GM19438 (cell line): ENCODE results near the gene TBC1D19.
A peak's percentile ranks its signal among the peaks of the same experiment; 100 is the strongest.

Experiments used
- ATAC-seq: cut with Tn5 transposase; IDR thresholded peaks from one replicate; pipeline ENCODE4 v1.9.1; 2021; ENCODE audit warnings: low read depth; ENCODE audit not compliant: unreplicated experiment

TBC1D19 gene

DNA sequence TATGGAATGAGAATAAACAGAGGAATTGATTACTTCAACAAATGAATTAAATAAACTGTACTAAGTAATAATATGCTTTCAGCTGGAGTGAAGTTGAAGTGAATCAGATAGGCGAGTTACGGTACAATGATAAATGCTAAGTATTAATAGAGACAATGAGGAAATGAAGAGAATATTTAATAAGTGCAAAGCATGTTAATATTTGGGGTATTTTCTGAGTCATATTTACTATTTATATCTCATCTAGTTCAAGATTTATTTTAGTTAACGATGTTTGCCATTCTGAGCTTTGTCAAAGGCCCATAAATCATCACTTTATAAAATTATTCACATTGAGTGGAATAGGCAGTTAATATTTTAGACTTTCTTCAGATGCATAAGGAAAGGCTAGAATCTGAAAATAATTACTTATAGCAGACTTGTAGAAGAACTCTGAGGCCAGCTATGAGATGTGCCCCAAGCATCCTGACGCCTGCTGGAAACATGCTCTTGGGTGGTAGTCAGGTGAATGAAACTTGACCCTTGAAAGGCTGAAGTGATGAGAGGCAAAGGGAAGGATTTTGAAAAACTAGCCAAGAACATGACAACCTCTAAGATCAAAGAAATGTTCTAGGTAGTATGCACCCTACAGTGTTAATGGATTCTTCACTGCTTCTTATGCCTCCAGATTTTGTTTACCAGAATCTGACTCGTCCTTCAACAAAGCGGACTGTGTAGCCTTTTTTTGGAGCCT is 142.9 kb downstream of the TBC1D19 start:
- no peak for ATAC-seq

GRCh38 chr4:26727844-26728243 is 144.0 kb downstream of the TBC1D19 start:
- no peak for ATAC-seq

- no peak for ATAC-seq
Measured at GRCh38 chr4:26729027-26729426, 145.1 kb downstream of the TBC1D19 start.

- ATAC-seq, result no peak
Measured at GRCh38 chr4:26729547-26729946, 145.7 kb downstream of the TBC1D19 start.

DNA sequence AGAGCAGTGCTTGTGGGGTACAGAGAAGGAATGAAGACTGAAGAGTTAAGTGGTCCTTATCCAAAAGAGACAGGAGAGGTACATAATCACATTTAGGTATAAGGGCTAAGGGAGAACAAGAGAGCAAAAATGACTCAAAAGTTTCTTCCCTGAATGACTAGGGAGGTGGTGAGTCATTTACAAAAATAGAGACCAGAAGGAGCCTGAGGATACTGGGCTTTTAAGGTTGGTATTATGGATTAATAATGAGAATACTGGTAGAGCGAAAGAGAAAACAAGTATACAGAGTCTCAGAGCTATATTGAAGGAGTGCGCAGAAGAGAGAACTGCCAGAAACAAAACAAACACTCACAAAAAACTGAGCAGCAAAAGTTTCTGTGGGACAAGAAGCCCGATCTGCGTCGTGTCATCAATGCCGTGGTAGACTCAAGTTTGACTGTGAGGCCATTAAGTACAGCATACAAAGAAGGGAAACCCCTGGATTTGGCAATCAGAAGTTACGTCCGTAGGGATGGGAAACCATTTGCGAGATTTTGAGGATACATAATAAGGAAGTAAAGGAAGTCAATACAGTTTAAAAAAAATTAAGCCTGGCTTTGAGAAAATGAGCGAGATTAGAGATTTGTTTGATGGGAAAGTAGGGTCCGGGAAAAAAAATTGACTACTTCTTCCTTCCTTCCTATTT is 147.6 kb downstream of the TBC1D19 start:
- ATAC-seq, result peak; percentile 73

GRCh38 chr4:26732356-26732755 is 148.5 kb downstream of the TBC1D19 start:
- ATAC-seq, result no peak

DNA sequence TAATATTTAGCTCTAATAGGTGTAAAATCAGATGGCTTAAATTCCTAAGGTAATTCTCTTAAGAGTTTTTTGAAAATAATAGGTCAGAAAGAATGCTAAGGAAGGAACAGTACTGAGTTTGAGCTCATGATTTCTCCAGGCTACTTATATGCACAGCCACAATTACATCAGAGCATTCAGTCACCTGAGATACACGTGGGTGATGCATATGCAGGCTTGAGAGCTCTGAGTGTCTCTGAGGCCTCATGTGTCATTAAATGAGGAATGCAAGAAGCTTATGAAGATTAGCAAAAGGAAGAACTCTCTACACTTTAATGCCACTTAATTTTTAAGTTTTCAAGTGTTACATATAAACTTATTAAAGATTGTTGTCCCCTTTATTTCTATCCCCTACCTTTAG is 152.7 kb downstream of the TBC1D19 start:
- ATAC-seq, result no peak

GRCh38 chr4:26737385-26737784 is 153.5 kb downstream of the TBC1D19 start:
- no peak for ATAC-seq

- ATAC-seq, result no peak
Measured at GRCh38 chr4:26741491-26741871, 157.6 kb downstream of the TBC1D19 start.

- ATAC-seq, result peak; percentile 96
Measured at GRCh38 chr4:26746802-26747213, 162.9 kb downstream of the TBC1D19 start.

DNA sequence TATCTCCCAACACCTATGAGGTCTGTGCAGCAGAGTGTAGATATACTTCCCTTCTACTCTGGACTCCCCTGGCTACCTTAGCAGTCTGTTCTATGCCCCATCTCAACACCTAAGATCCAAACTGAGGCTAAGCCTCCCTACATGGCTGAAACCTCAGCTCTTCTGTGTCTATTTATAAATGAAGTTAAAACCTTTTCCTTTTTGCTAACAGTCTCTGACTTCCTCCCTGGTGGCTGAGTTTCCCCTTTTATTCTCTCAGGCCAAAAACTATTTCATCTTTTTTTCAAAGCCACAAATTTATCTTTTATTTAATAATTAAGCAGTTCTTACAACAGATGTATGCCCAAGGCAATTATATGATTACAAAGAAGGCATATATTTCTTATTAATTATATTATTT is 164.9 kb downstream of the TBC1D19 start:
- ATAC-seq, result peak; percentile 36

DNA sequence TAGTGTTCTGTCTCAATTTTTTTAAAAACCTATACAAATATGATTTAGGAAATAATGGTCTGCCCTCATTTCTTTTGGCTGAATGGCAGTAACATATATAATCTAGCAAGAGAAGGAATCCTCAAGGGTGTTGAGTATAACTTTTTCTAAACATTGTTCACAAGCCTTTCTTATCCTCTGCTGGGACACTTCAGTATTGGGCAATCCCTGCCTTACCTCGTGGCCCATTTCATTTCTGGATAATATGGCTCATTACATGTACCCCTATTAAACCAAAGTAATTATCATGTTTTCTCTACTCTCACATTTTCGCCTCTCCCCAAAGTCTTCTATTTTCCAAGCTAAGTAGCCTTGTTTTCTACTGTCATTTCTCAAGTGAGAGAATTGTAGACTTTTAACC is 166.0 kb downstream of the TBC1D19 start:
- ATAC-seq, result no peak

GRCh38 chr4:26751004-26751403 is 167.1 kb downstream of the TBC1D19 start:
- ATAC-seq, result no peak

- ATAC-seq, result peak; percentile 63
Measured at GRCh38 chr4:26751838-26752237, 168.0 kb downstream of the TBC1D19 start.

DNA sequence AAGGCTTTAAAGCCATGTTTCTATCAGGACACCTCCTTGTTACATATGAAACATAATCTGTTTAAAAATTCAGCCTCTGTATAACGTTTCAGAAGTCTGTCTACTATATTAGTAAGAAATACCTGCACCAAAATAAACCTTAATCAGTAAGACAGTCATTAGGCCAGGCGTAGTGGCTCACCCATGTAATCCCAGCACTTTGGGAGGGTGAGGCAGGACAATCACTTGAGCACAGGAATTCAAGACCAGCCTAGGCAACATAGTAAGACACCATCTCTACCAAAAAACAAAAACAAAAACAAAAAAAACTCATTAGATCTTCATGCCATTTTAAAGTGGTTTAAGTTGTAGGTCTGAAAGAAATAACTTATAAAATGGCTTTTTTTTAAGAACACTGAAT is 169.3 kb downstream of the TBC1D19 start:
- no peak for ATAC-seq

- ATAC-seq, result no peak
Measured at GRCh38 chr4:26753617-26754016, 169.7 kb downstream of the TBC1D19 start.

DNA sequence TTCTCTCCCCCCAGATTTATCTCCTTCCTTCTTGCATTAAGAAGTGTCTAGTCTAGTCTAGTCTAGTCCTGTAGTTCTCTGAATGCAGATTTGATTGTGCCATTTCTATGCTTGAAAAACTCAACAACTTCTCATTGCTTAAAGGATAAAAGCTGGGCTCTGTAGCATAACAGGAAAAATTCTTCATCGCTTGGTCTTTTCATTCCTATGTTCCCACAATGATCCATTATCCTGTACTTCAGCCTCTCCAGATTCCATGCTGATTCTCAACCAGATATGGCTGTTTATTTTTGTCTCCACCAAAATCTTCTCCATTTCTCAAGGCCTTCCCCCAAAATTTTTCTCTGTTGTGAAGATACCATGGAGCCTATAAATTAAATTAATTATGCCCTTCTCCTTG is 173.9 kb downstream of the TBC1D19 start:
- no peak for ATAC-seq

DNA sequence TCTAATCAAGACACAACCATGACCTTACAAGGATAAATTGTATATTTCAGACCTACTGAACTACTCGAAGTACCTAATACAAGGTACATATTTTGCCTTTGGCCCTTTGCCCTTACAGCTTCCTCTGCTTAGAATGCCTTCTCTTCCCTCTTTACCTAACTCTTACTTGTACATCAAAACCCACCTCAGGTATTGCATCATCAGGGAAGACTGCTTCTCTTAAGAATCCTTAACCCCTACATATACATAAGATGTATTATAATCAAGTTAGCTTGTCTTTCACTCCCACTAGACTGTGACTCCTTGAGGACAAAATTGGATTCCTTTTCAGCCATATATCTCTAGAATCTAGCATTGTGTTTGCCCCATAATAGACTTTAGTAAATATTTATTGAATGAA is 175.0 kb downstream of the TBC1D19 start:
- ATAC-seq, result no peak

DNA sequence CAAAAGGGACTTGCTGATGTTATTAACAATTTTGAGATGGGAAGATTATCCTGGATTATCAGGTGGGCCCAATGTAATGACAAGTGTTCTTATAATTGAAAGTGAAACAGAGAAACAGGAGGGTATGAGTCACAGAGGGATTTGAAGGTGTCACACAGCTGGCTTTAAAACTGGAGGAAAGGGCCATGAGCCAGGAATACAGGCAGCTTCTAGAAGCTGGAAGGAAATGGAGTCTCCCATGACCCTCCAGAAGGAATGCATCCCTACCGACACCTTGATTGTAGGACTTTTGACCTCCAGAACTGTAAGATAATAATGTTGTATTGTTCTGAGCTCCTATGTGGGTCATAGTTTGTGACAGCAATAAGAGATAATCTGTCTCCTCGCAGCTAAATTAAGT is 178.8 kb downstream of the TBC1D19 start:
- no peak for ATAC-seq

GRCh38 chr4:26763063-26763462 is 179.2 kb downstream of the TBC1D19 start:
- ATAC-seq, result no peak

DNA sequence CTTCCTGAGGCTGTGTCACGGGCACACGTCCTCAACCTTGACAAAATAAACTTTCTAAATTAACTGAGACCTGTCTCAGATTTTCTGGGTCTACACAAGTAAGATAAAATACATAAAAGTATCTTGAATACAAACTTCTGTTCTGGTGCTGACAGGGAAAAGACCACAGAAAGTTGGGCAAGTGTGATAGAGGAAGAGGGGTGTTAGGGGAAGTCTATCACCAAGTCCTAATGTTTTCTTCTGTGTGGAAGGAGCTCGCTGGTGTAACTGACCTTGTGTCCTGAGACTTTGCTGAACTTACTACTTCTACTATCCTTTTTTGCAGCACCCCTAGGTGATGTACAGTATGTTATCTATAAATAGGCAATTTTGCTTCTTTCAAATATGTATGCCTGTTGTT is 179.8 kb downstream of the TBC1D19 start:
- ATAC-seq, result no peak

- ATAC-seq, result no peak
Measured at GRCh38 chr4:26764231-26764630, 180.3 kb downstream of the TBC1D19 start.
